Nephron (organoid): ENCODE measurements around the gene PTGS2.

Experiments
- H3K27ac Mint-ChIP-seq, 3 experiments: 2 replicates each; pipeline ENCODE4 v1.8.0; 2020; ENCODE audit warnings: mixed read lengths in 3 of 3, mild to moderate bottlenecking in 2 of 3, moderate library complexity in 1 of 3
- H3K27me3 Mint-ChIP-seq: 2 replicates; pipeline ENCODE4 v1.8.0; 2021; ENCODE audit warnings: low read depth, mild to moderate bottlenecking, moderate library complexity, mixed read lengths
- H3K36me3 Mint-ChIP-seq: 2 replicates; pipeline ENCODE4 v1.8.0; 2020; ENCODE audit warnings: low read depth, mixed read lengths
- H3K4me1 Mint-ChIP-seq: 2 replicates; pipeline ENCODE4 v1.8.0; 2020; ENCODE audit warnings: mixed read lengths
- H3K4me3 Mint-ChIP-seq, 3 experiments: 2 replicates each; pipeline ENCODE4 v1.8.0; 2020; ENCODE audit warnings: mild to moderate bottlenecking in 3 of 3, mixed read lengths in 3 of 3, moderate library complexity in 2 of 3
- H3K9me3 Mint-ChIP-seq: 2 replicates; pipeline ENCODE4 v1.8.0; 2020; ENCODE audit warnings: mixed read lengths
- TF ChIP-seq, protein P1 (sequence below), 3 experiments: fragments of 200-600 bp; sonication (generic); IDR thresholded peaks; one replicate each; pipeline ENCODE4 v1.5.0; 2021; ENCODE audit warnings: antibody characterized with exemption in 3 of 3; ENCODE audit not compliant: unreplicated experiment in 3 of 3

The PTGS2 gene

DNA sequence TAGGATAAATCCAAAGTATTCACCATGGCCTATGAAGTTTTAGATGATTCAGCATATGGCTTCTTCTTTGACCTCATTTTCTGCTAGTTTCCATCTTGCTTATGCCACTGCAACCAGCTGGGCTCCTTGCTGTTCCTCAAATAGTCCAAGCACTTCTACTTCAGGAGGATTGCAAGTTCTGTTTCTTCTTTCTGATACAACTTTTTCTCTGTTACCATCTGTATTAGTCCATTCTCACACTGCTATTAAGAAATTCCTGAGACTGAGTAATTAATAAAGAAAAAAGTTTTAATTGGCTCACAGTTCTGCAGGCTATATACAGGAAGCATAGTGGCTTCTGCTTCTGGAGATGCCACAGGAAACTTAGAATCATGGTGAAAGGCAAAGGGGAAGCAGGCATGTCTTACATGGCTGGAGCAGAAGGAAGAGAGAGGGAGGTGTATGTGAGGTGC lies 20.3 kb downstream of the PTGS2 start:
- H3K9me3 Mint-ChIP-seq, result peaks cover 3% of the 10 kb centered on the region
- H3K4me1 Mint-ChIP-seq, result no peaks in the 10 kb centered on the region

GRCh38 chr1:186658999-186659398 lies 21.2 kb downstream of the PTGS2 start:
- no peaks in the 10 kb centered on the region for H3K4me1 Mint-ChIP-seq
- peaks cover 3% of the 10 kb centered on the region for H3K9me3 Mint-ChIP-seq
- TF ChIP-seq, protein P1, sequence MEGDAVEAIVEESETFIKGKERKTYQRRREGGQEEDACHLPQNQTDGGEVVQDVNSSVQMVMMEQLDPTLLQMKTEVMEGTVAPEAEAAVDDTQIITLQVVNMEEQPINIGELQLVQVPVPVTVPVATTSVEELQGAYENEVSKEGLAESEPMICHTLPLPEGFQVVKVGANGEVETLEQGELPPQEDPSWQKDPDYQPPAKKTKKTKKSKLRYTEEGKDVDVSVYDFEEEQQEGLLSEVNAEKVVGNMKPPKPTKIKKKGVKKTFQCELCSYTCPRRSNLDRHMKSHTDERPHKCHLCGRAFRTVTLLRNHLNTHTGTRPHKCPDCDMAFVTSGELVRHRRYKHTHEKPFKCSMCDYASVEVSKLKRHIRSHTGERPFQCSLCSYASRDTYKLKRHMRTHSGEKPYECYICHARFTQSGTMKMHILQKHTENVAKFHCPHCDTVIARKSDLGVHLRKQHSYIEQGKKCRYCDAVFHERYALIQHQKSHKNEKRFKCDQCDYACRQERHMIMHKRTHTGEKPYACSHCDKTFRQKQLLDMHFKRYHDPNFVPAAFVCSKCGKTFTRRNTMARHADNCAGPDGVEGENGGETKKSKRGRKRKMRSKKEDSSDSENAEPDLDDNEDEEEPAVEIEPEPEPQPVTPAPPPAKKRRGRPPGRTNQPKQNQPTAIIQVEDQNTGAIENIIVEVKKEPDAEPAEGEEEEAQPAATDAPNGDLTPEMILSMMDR (IDR thresholded peaks at IDR 0.05; ENCODE audit: unreplicated experiment in 3 of 3), result no peak
- H3K36me3 Mint-ChIP-seq, result no peaks in the 10 kb centered on the region
- H3K27ac Mint-ChIP-seq, result no peak overlapping the region
- no peak overlapping the region for H3K4me3 Mint-ChIP-seq
- H3K27me3 Mint-ChIP-seq, result no peaks in the 10 kb centered on the region

More for the DNA sequence above, 20.3 kb downstream of the PTGS2 start:
- Mint-ChIP-seq H3K27ac (no peak overlapping the region), H3K27me3 (no peaks in the 10 kb centered on the region), H3K36me3 (no peaks in the 10 kb centered on the region), H3K4me3 (no peak overlapping the region)
- TF ChIP-seq, protein P1 (IDR thresholded peaks at IDR 0.05; ENCODE audit: unreplicated experiment in 3 of 3), result no peak

- Mint-ChIP-seq H3K4me1 (no peaks in the 10 kb centered on the region), H3K4me3 (no peak overlapping the region), H3K9me3 (no peaks in the 10 kb centered on the region), H3K36me3 (no peaks in the 10 kb centered on the region), H3K27me3 (no peaks in the 10 kb centered on the region), H3K27ac (no peak overlapping the region)
- TF ChIP-seq, protein P1 (IDR thresholded peaks at IDR 0.05; ENCODE audit: unreplicated experiment in 3 of 3), result no peak
These were observed 22.7 kb downstream of the PTGS2 start for GRCh38 chr1:186657481-186657880.

GRCh38 chr1:186655876-186656275 lies 24.3 kb downstream of the PTGS2 start:
- no peaks in the 10 kb centered on the region for H3K9me3 Mint-ChIP-seq
- H3K27ac Mint-ChIP-seq, result no peak overlapping the region
- no peaks in the 10 kb centered on the region for H3K27me3 Mint-ChIP-seq
- H3K36me3 Mint-ChIP-seq, result no peaks in the 10 kb centered on the region
- H3K4me1 Mint-ChIP-seq, result no peaks in the 10 kb centered on the region
- TF ChIP-seq, protein P1 (IDR thresholded peaks at IDR 0.05; ENCODE audit: unreplicated experiment in 3 of 3), result no peak
- H3K4me3 Mint-ChIP-seq, result no peak overlapping the region

DNA sequence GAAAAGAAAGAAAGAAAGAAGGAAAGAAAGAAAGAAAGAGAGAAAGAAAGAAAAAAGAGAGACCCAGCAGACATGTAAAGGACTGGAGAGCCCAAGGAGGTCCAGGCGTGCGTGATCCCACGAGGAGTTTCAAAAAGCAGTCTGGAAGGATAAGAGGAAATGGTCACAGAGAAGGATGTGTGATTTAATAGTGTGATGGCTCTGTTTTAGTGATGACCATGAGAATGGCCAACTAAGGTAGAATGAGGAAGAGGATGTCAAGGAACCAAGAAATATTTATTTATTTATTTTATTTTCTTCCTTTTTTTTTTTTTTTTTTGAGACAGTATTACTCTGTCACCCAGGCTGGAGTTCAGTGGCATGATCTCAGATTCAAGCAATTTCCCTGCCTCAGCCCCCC lies 25.5 kb downstream of the PTGS2 start:
- no peak overlapping the region for H3K27ac Mint-ChIP-seq
- H3K36me3 Mint-ChIP-seq, result no peaks in the 10 kb centered on the region
- H3K27me3 Mint-ChIP-seq, result no peaks in the 10 kb centered on the region
- H3K9me3 Mint-ChIP-seq, result no peaks in the 10 kb centered on the region
- no peaks in the 10 kb centered on the region for H3K4me1 Mint-ChIP-seq
- TF ChIP-seq, protein P1 (IDR thresholded peaks at IDR 0.05; ENCODE audit: unreplicated experiment in 3 of 3), result no peak
- H3K4me3 Mint-ChIP-seq, result no peak overlapping the region

GRCh38 chr1:186653312-186653711 lies 26.9 kb downstream of the PTGS2 start:
- no peaks in the 10 kb centered on the region for H3K4me1 Mint-ChIP-seq
- H3K27me3 Mint-ChIP-seq, result no peaks in the 10 kb centered on the region
- TF ChIP-seq, protein P1 (IDR thresholded peaks at IDR 0.05; ENCODE audit: unreplicated experiment in 3 of 3), result no peak
- H3K27ac Mint-ChIP-seq, result no peak overlapping the region
- H3K9me3 Mint-ChIP-seq, result no peaks in the 10 kb centered on the region
- H3K36me3 Mint-ChIP-seq, result no peaks in the 10 kb centered on the region
- H3K4me3 Mint-ChIP-seq, result no peak overlapping the region
